NCI-H2081 treated with DMSO at 0.1 percent for 48 hours (cell line): Measurements from ENCODE around the gene RPP21.

Experiments
- DNase-seq: peaks from one replicate; lab custom pipeline; 2025; lab: John Stamatoyannopoulos, UW

The RPP21 gene

DNA sequence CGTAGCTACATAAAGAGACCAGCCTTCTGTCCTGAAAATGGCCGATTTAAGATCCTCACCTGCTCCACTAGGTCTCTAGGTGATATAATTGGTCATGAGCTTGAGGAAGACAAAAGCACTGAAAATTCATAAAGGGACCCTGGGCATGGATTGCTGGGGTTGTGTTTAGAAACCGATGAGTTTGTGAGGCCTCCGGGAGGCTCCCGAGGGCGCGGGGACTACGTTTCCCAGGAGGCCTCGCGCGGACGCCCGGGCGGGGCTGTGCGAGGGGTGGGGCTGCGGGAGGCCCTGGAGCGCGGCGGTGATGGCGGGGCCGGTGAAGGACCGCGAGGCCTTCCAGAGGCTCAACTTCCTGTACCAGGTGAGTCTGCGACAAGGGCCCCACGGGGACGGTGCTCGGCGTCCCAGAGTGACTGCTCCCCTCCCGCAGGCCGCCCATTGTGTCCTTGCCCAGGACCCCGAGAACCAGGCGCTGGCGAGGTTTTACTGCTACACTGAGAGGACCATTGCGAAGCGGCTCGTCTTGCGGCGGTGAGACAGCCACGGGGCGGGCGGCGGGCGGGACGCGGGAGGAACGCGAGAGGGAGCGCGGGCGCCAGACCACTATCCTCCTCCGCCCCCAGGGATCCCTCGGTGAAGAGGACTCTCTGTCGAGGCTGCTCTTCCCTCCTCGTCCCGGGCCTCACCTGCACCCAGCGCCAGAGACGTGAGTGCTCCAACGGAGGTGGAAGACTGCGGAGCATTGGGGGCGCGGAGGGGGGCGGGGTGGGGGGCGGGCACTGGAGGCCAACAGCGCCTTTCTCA is at the start of gene RPP21:
Gene RPP21 (plus strand): TSS at position 289 of the 804 bp plus-strand sequence. CDS start 16 bp downstream, at position 305.
- DNase-seq: peak; percentile 32

GRCh38 chr6:30295837-30296236 is 49.1 kb upstream of the RPP21 start:
- DNase-seq: no peak

GRCh38 chr6:30304002-30304401 is 41.0 kb upstream of the RPP21 start:
- DNase-seq: no peak

DNA sequence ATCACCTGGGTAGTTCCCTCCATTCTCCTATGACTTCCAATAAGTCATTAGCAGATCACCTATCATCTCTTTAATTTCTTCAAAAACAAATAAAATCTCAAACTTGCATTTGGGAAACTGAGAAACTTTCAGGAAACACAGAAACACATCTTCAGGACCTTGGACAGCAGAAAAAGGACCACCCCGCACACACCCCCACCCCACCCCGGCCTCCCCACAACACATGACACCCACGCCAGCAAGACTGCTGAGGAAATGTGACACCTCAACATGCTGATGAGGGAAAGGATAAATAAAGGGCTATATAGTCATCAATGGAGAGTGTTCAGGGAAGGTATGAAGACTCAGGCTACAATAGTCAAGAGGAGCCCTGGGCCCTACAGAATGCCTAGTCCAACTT is 33.9 kb upstream of the RPP21 start:
- DNase-seq: no peak

DNA sequence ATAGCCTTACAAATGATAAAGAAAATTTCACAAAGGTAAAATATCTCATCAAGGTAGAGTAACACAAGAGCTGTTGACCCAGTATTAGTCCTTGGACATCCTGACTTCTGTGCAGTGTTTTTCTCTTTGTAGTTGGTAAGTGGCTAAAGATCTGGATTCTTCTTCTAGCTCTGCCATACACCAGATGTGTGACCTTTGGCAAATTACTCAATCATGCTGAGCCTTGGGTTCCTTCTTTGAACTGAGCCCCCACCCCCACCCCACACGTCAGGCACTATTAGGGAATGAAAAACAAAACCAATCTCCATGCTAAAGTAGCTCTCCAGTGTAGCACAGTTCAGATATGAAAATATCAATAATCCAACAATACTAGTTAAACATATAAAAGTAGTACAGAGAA is 33.3 kb upstream of the RPP21 start:
- no peak for DNase-seq

DNA sequence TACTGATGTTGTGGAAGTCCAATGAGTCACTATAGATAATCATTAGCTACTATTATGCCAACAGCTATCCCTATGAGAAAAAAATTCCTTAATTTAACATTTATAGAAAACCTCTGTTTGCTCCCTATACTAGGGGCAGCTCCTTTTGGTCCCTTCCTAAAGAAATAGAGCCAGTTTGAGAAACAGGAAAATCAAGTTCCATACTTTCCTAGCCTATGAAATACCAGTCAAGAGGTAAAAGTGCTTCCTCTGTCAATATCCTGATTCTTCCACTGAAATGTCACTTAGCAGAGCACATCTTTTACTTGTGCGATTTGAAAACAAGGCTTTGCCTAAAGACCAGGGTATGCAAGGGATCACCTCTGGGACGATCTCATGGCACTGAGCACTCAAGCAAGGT is 32.7 kb upstream of the RPP21 start:
- no peak for DNase-seq

GRCh38 chr6:30312676-30313321 is 32.2 kb upstream of the RPP21 start:
- DNase-seq: no peak

DNA sequence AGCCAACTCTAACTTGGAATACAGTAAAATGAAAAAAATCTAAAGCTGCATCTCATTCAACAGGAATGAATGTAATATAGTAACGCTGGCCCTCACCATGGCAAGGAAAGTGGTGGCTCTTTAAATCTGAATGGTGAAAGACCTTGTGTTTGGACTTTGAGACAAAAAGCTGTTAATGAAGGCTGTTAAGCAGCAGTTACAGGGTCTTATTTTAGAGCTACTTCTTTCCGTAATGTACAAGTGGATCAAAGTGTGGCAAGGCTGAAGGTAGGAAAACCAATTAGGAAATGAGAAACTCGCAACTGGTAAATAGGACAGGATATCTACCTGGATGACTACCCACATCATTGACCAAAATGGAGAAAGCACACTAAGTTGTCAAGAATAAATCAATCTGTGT is 29.8 kb upstream of the RPP21 start:
- DNase-seq: no peak

- no peak for DNase-seq
Observed at GRCh38 chr6:30317913-30318589, 26.9 kb upstream of the RPP21 start.

DNA sequence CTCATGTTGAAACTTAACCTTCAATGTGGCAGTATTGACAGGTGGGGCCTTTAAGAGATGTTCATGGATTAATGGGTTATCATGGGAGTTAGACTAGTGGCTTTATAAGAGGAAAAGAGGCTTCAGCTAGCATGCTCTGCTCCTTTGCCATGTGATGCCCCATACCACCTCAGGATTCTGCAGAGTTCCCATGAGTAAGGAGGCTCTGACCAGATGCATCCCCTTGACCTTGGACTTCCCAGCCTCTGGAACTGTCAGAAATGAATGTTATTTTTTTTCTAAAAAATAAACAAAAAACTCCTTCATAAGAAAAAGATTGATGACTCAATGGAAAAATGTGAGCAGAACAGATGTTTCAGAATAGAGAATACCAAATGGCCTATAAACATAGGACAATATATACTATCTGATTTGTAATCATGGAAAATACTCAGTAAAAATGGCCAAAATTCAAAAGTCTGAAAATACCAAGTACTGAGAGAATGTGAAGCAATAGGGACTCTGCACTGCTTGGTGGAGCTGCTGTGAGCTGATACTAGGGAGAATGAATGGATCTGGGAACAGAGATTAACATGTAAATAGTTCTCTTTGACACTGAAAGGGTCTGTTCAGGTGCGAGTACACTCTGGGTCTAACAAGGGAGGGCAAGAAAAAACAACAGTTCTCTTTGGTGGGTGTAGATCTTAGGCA is 25.7 kb upstream of the RPP21 start:
- DNase-seq: no peak

- DNase-seq: no peak
Observed at GRCh38 chr6:30321692-30322388, 23.1 kb upstream of the RPP21 start.

DNA sequence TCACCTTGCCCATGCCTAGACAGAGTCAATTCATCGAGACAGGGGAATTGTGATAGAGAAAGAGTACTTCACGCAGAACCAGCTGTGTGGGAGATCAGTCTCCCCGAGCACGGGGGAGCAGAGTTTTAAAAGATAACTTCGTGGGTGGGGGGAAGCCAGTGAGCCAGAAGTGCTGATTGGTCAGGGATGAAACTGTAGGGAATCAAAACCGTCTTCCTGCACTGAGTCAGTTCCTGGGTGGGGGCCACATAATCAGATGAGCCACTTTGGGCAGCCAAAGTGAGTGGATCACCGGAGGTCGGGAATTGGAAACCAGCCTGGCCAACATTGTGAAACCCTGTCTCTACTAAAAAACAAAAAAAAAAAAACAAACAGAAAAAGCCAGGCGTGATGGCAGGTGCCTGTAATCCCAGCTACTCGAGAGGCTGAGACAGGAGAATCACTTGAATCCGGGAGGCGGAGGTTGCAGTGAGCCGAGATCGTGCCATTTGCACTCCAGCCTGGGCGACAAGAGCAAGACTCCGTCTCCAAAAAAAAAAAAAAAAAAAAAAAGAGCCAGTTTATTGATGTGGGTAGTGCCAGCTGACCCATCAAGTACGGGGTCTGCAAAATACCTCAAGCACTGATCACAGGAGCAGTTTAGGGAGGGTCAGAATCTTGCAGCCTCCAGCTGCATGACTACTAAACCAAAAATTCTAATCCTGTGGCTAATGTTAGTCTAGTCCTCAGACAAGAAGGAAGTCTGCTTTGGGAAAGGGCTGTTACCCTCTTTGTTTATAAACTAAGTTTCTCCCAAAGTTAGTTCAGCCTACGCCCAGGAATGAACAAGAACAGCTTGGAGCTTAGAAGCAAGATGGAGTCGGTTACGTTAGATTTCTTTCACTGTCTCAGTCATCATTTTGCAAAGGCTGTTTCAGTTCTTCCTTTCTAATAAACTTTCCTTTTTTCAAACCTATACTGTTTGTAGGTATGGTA is 22.1 kb upstream of the RPP21 start:
- DNase-seq: no peak

GRCh38 chr6:30323806-30324205 is 21.1 kb upstream of the RPP21 start:
- no peak for DNase-seq

DNA sequence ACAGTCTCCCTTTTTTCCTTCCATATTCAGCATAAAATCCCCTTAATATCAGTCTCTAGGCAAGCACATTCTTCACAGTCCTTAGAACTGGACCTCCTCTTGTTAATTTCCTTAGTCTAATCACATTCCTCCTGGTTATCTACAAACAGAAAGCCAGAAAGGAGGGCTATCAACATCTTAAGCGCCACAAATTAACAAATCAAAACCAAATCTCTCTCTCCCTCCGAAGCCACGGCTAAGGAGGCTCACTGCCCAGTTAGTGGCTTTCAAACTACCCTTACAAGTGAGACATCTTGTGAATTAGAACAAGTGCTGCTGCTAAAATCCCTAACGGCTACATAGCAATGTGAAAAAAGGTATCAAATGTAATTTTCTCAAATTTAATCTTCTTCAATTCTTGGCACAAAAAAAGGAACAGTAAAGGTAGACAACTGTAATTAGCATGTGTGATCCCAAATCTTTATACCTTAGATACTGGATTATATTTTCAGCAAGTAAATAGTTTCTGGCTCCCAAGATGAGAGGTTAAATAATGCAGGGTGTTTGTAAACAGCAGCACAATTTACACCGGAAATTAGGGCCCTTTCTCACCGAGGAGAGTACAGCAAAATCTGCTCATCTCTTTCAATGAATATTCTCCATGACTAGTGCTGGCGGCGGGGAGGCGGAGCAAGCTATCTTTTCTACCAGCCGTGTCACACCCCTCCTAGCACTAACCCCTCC is 19.6 kb upstream of the RPP21 start:
- peak; percentile 8 for DNase-seq

GRCh38 chr6:30325873-30326525 is 19.0 kb upstream of the RPP21 start:
- no peak for DNase-seq

DNA sequence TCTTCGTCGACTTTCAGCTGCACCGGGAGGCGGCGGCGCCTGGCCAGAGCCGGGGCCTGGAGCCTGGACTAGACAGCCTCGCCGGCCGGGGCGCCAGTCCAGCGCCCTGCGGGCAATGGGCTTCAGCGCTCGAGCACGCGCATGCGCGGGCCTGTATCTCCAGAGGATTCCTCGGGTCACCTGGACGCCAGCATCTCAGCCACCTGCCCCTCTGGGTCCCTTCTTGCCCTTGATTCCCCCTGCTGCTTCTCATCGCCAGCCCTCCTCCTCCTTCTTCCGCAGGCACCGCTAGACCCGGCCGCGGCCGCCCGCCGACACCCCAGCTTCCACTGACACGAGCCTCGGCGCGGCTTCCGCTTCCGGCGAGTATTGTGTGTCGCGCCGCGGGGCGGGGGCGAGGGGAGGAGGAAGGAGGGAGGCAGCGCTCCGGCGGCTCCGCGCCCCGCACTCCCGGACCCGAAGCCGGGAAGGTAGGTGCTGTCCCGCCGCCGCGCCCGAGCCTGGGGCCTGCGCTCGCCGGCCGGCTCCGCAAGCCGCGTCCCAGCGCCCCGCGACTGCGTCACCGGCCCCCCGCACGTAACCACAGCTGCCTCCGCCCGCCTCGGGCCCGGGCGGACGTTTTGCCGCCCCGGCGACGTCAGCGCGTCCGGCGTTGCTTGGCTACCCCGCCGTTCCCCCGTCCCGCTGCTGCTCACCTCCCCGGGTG is 18.3 kb upstream of the RPP21 start, which contains the start of gene TRIM39:
Gene TRIM39 (plus strand): TSS at position 402 of the 706 bp plus-strand sequence. CDS start 2,391 bp downstream, outside the sequence.
- DNase-seq: peak; percentile 10

DNA sequence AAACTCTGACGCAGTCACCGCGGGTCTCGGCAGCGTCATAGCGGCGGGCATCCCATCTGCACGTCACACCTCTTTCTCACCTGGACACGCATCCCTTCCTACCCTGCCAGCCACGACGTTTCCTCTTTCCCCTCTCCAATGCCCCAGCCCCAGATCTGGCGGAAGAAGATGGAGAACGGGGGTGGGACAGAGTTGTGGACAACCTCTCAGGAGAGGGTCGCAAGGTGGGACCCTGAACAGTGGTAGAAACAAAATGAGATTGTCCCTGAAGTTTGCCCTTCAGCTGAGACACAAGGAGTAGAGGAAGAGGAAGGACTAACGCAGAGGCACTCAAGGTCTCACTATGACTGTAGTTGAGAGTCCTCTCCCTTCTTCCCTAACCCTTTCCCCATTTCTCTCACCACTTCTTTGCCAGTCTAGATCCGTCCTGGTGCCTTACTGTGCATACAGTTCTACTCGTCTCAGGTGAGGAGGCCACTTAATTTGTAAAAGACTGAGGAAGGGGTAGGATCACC is 17.7 kb upstream of the RPP21 start:
- no peak for DNase-seq

- no peak for DNase-seq
Observed at GRCh38 chr6:30328397-30328796, 16.6 kb upstream of the RPP21 start.
